GM19455 (cell line): Measurements from ENCODE around the gene TMEM258.

ENCODE experiments used
- ATAC-seq: cut with Tn5 transposase; IDR thresholded peaks from one replicate; pipeline ENCODE4 v1.9.1; 2021; ENCODE audit not compliant: unreplicated experiment

TMEM258 gene

GRCh38 chr11:61826930-61827570, 34.7 kb upstream of the TMEM258 start:
- ATAC-seq = peak; percentile 19

- no peak for ATAC-seq
These were observed 27.8 kb upstream of the TMEM258 start for GRCh38 chr11:61820174-61820573.

- no peak for ATAC-seq
These were observed 25.2 kb upstream of the TMEM258 start for GRCh38 chr11:61817471-61818202.

GRCh38 chr11:61816736-61817455, 24.5 kb upstream of the TMEM258 start, which contains the start of gene FADS1:
Gene FADS1, minus strand, starts transcription at chr11:61817003. Its CDS starts 74 bp downstream, at chr11:61816929.
- ATAC-seq = peak; percentile 36

GRCh38 chr11:61815790-61816735, 23.7 kb upstream of the TMEM258 start:
- peak; percentile 32 for ATAC-seq

- ATAC-seq = peak; percentile 47
These were observed 22.8 kb upstream of the TMEM258 start for GRCh38 chr11:61814958-61815789.

- no peak for ATAC-seq
These were observed 22.0 kb upstream of the TMEM258 start for GRCh38 chr11:61814247-61814957.

- no peak for ATAC-seq
These were observed 20.5 kb upstream of the TMEM258 start for GRCh38 chr11:61812736-61813411.

GRCh38 chr11:61811831-61812230, 19.4 kb upstream of the TMEM258 start:
- no peak for ATAC-seq

GRCh38 chr11:61810671-61811175, 18.3 kb upstream of the TMEM258 start:
- ATAC-seq = no peak

- ATAC-seq = no peak
These were observed 14.4 kb upstream of the TMEM258 start for GRCh38 chr11:61806785-61807184.

- no peak for ATAC-seq
These were observed 12.7 kb upstream of the TMEM258 start for GRCh38 chr11:61805146-61805545.

GRCh38 chr11:61803889-61804647, 11.7 kb upstream of the TMEM258 start:
- no peak for ATAC-seq

GRCh38 chr11:61802605-61803004, 10.2 kb upstream of the TMEM258 start:
- ATAC-seq = no peak

- ATAC-seq = no peak
These were observed 8.2 kb upstream of the TMEM258 start for GRCh38 chr11:61800331-61801281.

GRCh38 chr11:61799665-61800284, 7.4 kb upstream of the TMEM258 start:
- ATAC-seq = no peak
